ENCODE results near the gene GUCY2C. TPM values are rescaled to one million over a fixed set of nuclear protein-coding genes. Genes with fewer than 3 reads are reported as not detected.

Gene GUCY2C
- total and polyA plus RNA-seq, 10 of the 15 experiments (the other 5 are each of a cell fraction or from before 2014, with no cell fraction given) = 0.08 to 0.60 (median 0.17) TPM

DNA sequence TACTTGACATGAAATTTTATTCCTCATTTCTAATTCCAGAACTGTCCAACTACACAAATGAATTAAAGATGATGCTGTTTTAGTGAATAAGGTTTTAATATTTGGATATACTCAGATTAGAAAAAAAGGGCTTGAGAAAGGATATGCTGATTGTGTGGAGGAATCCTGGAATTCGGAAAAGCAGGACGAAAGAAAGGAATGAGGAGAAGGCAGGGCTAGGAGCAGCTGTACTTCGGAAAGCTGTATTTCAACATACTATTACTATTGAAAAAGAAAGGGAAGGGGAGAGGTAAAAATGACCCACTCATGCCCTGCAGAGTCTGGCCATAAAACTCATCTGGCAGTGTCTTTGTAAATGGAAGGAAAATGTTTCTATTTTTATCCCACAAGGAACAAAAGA, 65.6 kb downstream of the GUCY2C start:
- in situ Hi-C loops (cut with MboI) (loop anchor here (10.0 kb wide), 1 partner anchor 84 kb away; no protein-coding TSS in a partner anchor), intact Hi-C loops (cut with micrococcal nuclease; ENCODE audit: unreplicated experiment) (loop anchor here (1.0 to 5.0 kb wide), 4 partner anchors 34 to 392 kb away; no protein-coding TSS in a partner anchor)
- H3K9ac ChIP-seq (ENCODE audit: control insufficient read depth, insufficient read depth, low read length) = no peak overlapping the region
- no peak for ATAC-seq
- H3K9me3 ChIP-seq (replicated peaks; ENCODE audit: control insufficient read depth, insufficient read depth, low read length) = no peaks in the 10 kb centered on the region
- DNase-seq (ENCODE audit: low read depth, low spot score) = no peak
- no peaks in the 10 kb centered on the region for H3K36me3 ChIP-seq (ENCODE audit: control insufficient read depth in 2 of 2, insufficient read depth in 2 of 2, low read length in 1 of 2)
- no peak for TF ChIP-seq CUX1 (IDR thresholded peaks at IDR 0.05; ENCODE audit: insufficient replicate concordance, low read depth, low read length)
- no peak for TF ChIP-seq IRF5 (IDR thresholded peaks at IDR 0.05; ENCODE audit: borderline replicate concordance)
- TF ChIP-seq LARP7 (IDR thresholded peaks at IDR 0.05) = no peak
- TF ChIP-seq POLR2A (IDR thresholded peaks at IDR 0.05; ENCODE audit: low read depth, low read length) = no peak
- TF ChIP-seq TBL1XR1 (IDR thresholded peaks at IDR 0.05; ENCODE audit: low read depth, low read length) = no peak
- H4K20me1 ChIP-seq (ENCODE audit: control insufficient read depth, insufficient read depth) = no peaks in the 10 kb centered on the region
- H3K27me3 ChIP-seq (replicated peaks in 1 of 2; ENCODE audit: control insufficient read depth in 2 of 2, insufficient read depth in 2 of 2, low read length in 1 of 2) = no peaks in the 10 kb centered on the region
- no peak overlapping the region for H3K4me2 ChIP-seq (ENCODE audit: control insufficient read depth, insufficient read depth)
- ChIA-PET SMC1A (ENCODE audit: uncharacterized antibody, unreplicated experiment) (interaction anchor here (4.2 kb wide), 1 partner anchor 34 kb away, joined by 27 read pairs; no protein-coding TSS in a partner anchor), CTCF (interaction anchor here (0.6 to 0.9 kb wide), 2 partner anchors 33 to 174 kb away, joined by 3 to 4 read pairs; no protein-coding TSS in a partner anchor), RAD21 (ENCODE audit: unreplicated experiment) (no interaction called here), POLR2A (no interaction called here)
- no TSS peak for BruUV-seq (replicated peaks)
- no peak for FAIRE-seq
- no peaks in the 10 kb centered on the region for H3K4me1 ChIP-seq (ENCODE audit: control insufficient read depth, insufficient read depth, low read length)
- no peaks in the 10 kb centered on the region for H3K79me2 ChIP-seq (ENCODE audit: control insufficient read depth, insufficient read depth, low read length)
- no peak overlapping the region for H3K4me3 ChIP-seq
- no peak overlapping the region for H3K27ac ChIP-seq (ENCODE audit: control insufficient read depth, insufficient read depth)
- WGBS (ENCODE audit: insufficient coverage, insufficient replicate concordance, low lambda C conversion rate, missing lambda C conversion rate) = 32% methylated on average over 3 of the region's 3 CpGs
- H2AFZ ChIP-seq (ENCODE audit: control insufficient read depth, low read depth, low read length) = no peak overlapping the region

Data from GM12878 (cell line).